ENCODE results near the gene ZNF44. TPM values are rescaled to one million over a fixed set of nuclear protein-coding genes. Genes with fewer than 3 reads are reported as not detected.

ZNF44 gene
- total RNA-seq, 1 donor from 2014 or later = 10.4 TPM

DNA sequence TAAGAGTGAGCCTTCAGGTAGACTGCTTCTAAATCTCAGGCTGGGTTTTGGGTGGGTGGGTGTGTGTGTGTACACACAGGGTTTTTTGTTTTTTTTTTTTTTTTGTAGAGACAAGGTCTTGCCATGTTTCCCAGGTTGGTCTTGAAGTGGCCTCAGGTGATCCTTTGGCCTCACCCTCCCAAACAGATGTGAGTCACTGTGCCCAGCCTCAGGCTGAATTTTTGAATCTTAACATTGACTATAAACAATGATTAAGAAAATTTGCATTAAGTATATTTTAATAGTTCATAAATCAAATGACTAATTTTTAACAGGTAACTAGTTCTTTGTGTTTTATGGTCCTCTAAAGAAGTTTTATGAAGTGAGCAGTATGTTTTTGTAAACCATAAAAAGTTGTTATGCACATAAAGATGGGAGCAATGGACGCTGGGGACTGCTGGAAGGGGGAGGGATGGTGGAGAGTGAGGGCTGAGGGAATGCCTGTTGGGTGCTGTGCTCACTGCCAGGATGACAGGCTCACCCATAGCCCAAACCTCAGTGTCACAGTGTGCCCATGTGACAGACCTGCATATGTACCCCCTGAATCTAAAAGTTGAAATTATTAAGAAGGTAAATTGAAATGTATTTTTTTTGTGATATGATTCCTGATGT is 71.6 kb downstream of the ZNF44 start:
- H3K9me3 ChIP-seq = peaks cover 39 to 95% of the 10 kb centered on the region in 2 donors
- H3K4me3 ChIP-seq = no peak overlapping the region
- no peaks in the 10 kb centered on the region for H3K4me1 ChIP-seq
- intact Hi-C loops (cut with DNase I) = no loop called here
- H3K27ac ChIP-seq = no peak overlapping the region
- no peaks in the 10 kb centered on the region for H3K27me3 ChIP-seq
- peaks cover 11 to 43% of the 10 kb centered on the region in 2 donors for H3K36me3 ChIP-seq
- TF ChIP-seq, protein P1, sequence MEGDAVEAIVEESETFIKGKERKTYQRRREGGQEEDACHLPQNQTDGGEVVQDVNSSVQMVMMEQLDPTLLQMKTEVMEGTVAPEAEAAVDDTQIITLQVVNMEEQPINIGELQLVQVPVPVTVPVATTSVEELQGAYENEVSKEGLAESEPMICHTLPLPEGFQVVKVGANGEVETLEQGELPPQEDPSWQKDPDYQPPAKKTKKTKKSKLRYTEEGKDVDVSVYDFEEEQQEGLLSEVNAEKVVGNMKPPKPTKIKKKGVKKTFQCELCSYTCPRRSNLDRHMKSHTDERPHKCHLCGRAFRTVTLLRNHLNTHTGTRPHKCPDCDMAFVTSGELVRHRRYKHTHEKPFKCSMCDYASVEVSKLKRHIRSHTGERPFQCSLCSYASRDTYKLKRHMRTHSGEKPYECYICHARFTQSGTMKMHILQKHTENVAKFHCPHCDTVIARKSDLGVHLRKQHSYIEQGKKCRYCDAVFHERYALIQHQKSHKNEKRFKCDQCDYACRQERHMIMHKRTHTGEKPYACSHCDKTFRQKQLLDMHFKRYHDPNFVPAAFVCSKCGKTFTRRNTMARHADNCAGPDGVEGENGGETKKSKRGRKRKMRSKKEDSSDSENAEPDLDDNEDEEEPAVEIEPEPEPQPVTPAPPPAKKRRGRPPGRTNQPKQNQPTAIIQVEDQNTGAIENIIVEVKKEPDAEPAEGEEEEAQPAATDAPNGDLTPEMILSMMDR (IDR thresholded peaks at IDR 0.05) = no peak
- DNase-seq (ENCODE audit: low spot score in 2 of 2) = no peak

Other genes starting within 250 kb of the ZNF44 start
- not detected for gene ZNF878, start 241.9 kb downstream of the ZNF44 start, total RNA-seq
- gene ZNF844, start 230.2 kb downstream of the ZNF44 start, total RNA-seq = 8.0 TPM
- gene ZNF20, start 154.5 kb downstream of the ZNF44 start, total RNA-seq = 0.96 TPM
- gene ZNF625, start 138.1 kb downstream of the ZNF44 start, total RNA-seq = 12.0 TPM
- gene ZNF136, start 131.8 kb downstream of the ZNF44 start, total RNA-seq = 1.9 TPM
- not detected for gene ZNF563, start 38.8 kb upstream of the ZNF44 start, total RNA-seq
- 0.21 TPM for gene ZNF442, start 70.8 kb upstream of the ZNF44 start, total RNA-seq
- 3.1 TPM for gene ZNF799, start 106.4 kb upstream of the ZNF44 start, total RNA-seq
- gene ZNF443, start 146.1 kb upstream of the ZNF44 start, total RNA-seq = 4.0 TPM
- gene ZNF709, start 189.9 kb upstream of the ZNF44 start, total RNA-seq = 3.4 TPM